GM23248 (cell line): ENCODE measurements around the gene SEPTIN5. TPM values are rescaled to one million over a fixed set of nuclear protein-coding genes. Genes with fewer than 3 reads are reported as not detected.
"Not testable (repeated sequence)": the region's sequence is repeated elsewhere in the genome, so short reads cannot be mapped to it uniquely, and the experiment has no call there.

Experiments
- DNase-seq: peaks from one replicate; pipeline ENCODE4 v3.0.0-alpha.2; 2015
- H2AFZ ChIP-seq: fragments of 200-600 bp; sonication (generic); 2 replicates; pipeline ENCODE4 v1.6.1; 2016; ENCODE audit warnings: antibody characterized with exemption
- H3F3A ChIP-seq: fragments of 200-600 bp; sonication (generic); 2 replicates; pipeline ENCODE4 v1.6.1; 2016; ENCODE audit warnings: mild to moderate bottlenecking, antibody characterized with exemption, mixed run types; ENCODE audit not compliant: insufficient read depth
- H3K27ac ChIP-seq: fragments of 200-600 bp; sonication (generic); 2 replicates; pipeline ENCODE4 v1.5.1; 2016; ENCODE audit warnings: mild to moderate bottlenecking
- H3K27me3 ChIP-seq: fragments of 200-600 bp; sonication (generic); replicated peaks from 2 replicates; pipeline ENCODE4 v1.6.1; 2016; ENCODE audit warnings: mild to moderate bottlenecking; ENCODE audit not compliant: insufficient read depth
- H3K36me3 ChIP-seq: fragments of 200-600 bp; sonication (generic); 2 replicates; pipeline ENCODE4 v1.6.1; 2016; ENCODE audit warnings: low read depth, mild to moderate bottlenecking
- H3K4me1 ChIP-seq: fragments of 200-600 bp; sonication (generic); 2 replicates; pipeline ENCODE4 v1.6.1; 2016; ENCODE audit warnings: mild to moderate bottlenecking; ENCODE audit not compliant: insufficient read depth
- H3K4me2 ChIP-seq: fragments of 200-600 bp; sonication (generic); one replicate; pipeline ENCODE4 v1.6.1; 2016; ENCODE audit warnings: mild to moderate bottlenecking; ENCODE audit not compliant: unreplicated experiment
- H3K4me3 ChIP-seq: fragments of 200-600 bp; sonication (generic); 2 replicates; pipeline ENCODE4 v1.5.1; 2016; ENCODE audit warnings: mild to moderate bottlenecking
- H3K79me2 ChIP-seq: fragments of 200-600 bp; sonication (generic); 2 replicates; pipeline ENCODE4 v1.6.1; 2016; ENCODE audit warnings: mild to moderate bottlenecking; ENCODE audit not compliant: insufficient read depth
- H3K9ac ChIP-seq: fragments of 200-600 bp; sonication (generic); 2 replicates; pipeline ENCODE4 v1.6.1; 2016; ENCODE audit warnings: mild to moderate bottlenecking
- H3K9me2 ChIP-seq: fragments of 200-600 bp; sonication (generic); 2 replicates; pipeline ENCODE4 v1.6.1; 2016; ENCODE audit warnings: mixed run types, mild to moderate bottlenecking, moderate library complexity; ENCODE audit not compliant: insufficient read depth
- H3K9me3 ChIP-seq: fragments of 200-600 bp; sonication (generic); one replicate; pipeline ENCODE4 v1.6.1; 2017; ENCODE audit warnings: low read depth
- H4K20me1 ChIP-seq: fragments of 200-600 bp; sonication (generic); 2 replicates; pipeline ENCODE4 v1.6.0; 2016; ENCODE audit not compliant: insufficient read depth
- EZH2 ChIP-seq: fragments of 200-600 bp; sonication (generic); IDR thresholded peaks from 2 replicates; pipeline ENCODE4 v1.6.1; 2018; ENCODE audit warnings: antibody characterized with exemption, mild to moderate bottlenecking; ENCODE audit not compliant: insufficient read depth, poor library complexity, severe bottlenecking
- EZH2phosphoT487 ChIP-seq: fragments of 200-600 bp; sonication (generic); IDR thresholded peaks from 2 replicates; pipeline ENCODE4 v1.6.1; 2018; ENCODE audit warnings: antibody characterized with exemption, moderate library complexity, mild to moderate bottlenecking, low read depth; ENCODE audit not compliant: insufficient read depth
- WGBS, 2 experiments: methylation state at CpG; one replicate each; pipeline ENCODE4 v1.1.6; 2015 to 2017; ENCODE audit warnings: low lambda C conversion rate in 2 of 2, low coverage in 1 of 2; ENCODE audit errors: missing lambda C conversion rate in 2 of 2; 5-methylcytosine and 5-hydroxymethylcytosine counted together
- in situ Hi-C: fragments of 300-500 bp; cut with MboI; formaldehyde crosslinking; loops from 2 replicates; pipeline ENCODE4 v1.15.0; 2020
- polyA plus RNA-seq: library from polyadenylated mRNA; unstranded; fragments of >200 nt; fragmentation: Nextera tagmentation; extraction: Ambion mirVana; gene quantifications from 2 replicates; pipeline ENCODE4 v1.2.1, GENCODE V29; 2016
- total RNA-seq: library from RNA; depleted of rRNA; stranded (reverse); fragments of >200 nt; shearing (Covaris generic); gene quantifications from 2 replicates; pipeline ENCODE4 v1.2.3, GENCODE V29; 2014

Gene SEPTIN5
- total and polyA plus RNA-seq, 2 experiments from 2014 or later: 17.0 to 31.5 TPM

- Histone ChIP-seq H3K27ac (no peak within 1 kb of the TSS), H2AFZ (no peak within 1 kb of the TSS), H3K4me1 (no peaks in the 10 kb centered on the region), H3K79me2 (no peaks in the 10 kb centered on the region), H4K20me1 (no peaks in the 10 kb centered on the region), H3K36me3 (no peaks in the 10 kb centered on the region), H3K9me3 (no peaks in the 10 kb centered on the region), H3K9me2 (no peaks in the 10 kb centered on the region), H3K4me2 (no peak within 1 kb of the TSS), H3K27me3 (no peaks in the 10 kb centered on the region), H3K9ac (no peak within 1 kb of the TSS), H3F3A (no peaks in the 10 kb centered on the region), H3K4me3 (no peak within 1 kb of the TSS)
- in situ Hi-C loops: no loop called here
- 96 to 97% methylated on average over 49 to 78 of the region's 80 CpGs for WGBS, 2 experiments
- TF ChIP-seq EZH2: no peak
- no peak for TF ChIP-seq EZH2phosphoT487
- no peak for DNase-seq
Observed at GRCh38 chr22:19723232-19723982, 9.1 kb downstream of the SEPTIN5 start, which contains the start of gene GP1BB. GP1BB (plus strand) TSS chr22:19723539; CDS start chr22:19723570, 31 bp downstream.

- Histone ChIP-seq H4K20me1 (no peaks in the 10 kb centered on the region), H3K36me3 (no peaks in the 10 kb centered on the region), H3K9me2 (no peaks in the 10 kb centered on the region), H3K79me2 (no peaks in the 10 kb centered on the region), H3K9me3 (no peaks in the 10 kb centered on the region), H3K4me3 (no peak overlapping the region), H2AFZ (no peak overlapping the region), H3K27me3 (no peaks in the 10 kb centered on the region), H3K4me2 (no peak overlapping the region), H3K4me1 (no peaks in the 10 kb centered on the region), H3F3A (no peaks in the 10 kb centered on the region), H3K9ac (no peak overlapping the region), H3K27ac (no peak overlapping the region)
- in situ Hi-C loops: no loop called here
- no peak for DNase-seq
- WGBS, 2 experiments: 90 to 92% methylated on average over 68 to 88 of the region's 89 CpGs
- TF ChIP-seq EZH2: no peak
- TF ChIP-seq EZH2phosphoT487: no peak
Observed at GRCh38 chr22:19723983-19724827, 9.9 kb downstream of the SEPTIN5 start.

- H3K4me2 ChIP-seq: no peak overlapping the region
- TF ChIP-seq EZH2 (no peak), EZH2phosphoT487 (no peak)
- no peaks in the 10 kb centered on the region for H3K4me1 ChIP-seq
- no peaks in the 10 kb centered on the region for H3K79me2 ChIP-seq
- no peak overlapping the region for H3K4me3 ChIP-seq
- H2AFZ ChIP-seq: no peak overlapping the region
- H3K27me3 ChIP-seq: no peaks in the 10 kb centered on the region
- H3K9me3 ChIP-seq: no peaks in the 10 kb centered on the region
- H3K36me3 ChIP-seq: no peaks in the 10 kb centered on the region
- in situ Hi-C loops: no loop called here
- 65 to 72% methylated on average over 26 to 45 of the region's 45 CpGs for WGBS, 2 experiments
- H3K9ac ChIP-seq: no peak overlapping the region
- H3K27ac ChIP-seq: no peak overlapping the region
- H4K20me1 ChIP-seq: no peaks in the 10 kb centered on the region
- H3K9me2 ChIP-seq: no peaks in the 10 kb centered on the region
- H3F3A ChIP-seq: no peaks in the 10 kb centered on the region
- no peak for DNase-seq
Observed at GRCh38 chr22:19724927-19725661, 10.8 kb downstream of the SEPTIN5 start.

GRCh38 chr22:19726064-19726788 is 11.9 kb downstream of the SEPTIN5 start:
- H3K9me3 ChIP-seq, DNase-seq, H4K20me1 ChIP-seq, H3K4me3 ChIP-seq, H3K4me2 ChIP-seq, H3K4me1 ChIP-seq, H3F3A ChIP-seq, H3K27me3 ChIP-seq, H2AFZ ChIP-seq, H3K79me2 ChIP-seq, H3K27ac ChIP-seq, H3K9ac ChIP-seq, H3K9me2 ChIP-seq, in situ Hi-C loops, H3K36me3 ChIP-seq: not testable (repeated sequence)
- 83% methylated on average over 96 of the region's 96 CpGs; no CpG with 5 or more reads in 1 of the 2 experiments for WGBS, 2 experiments
